BE2C (cell line): ENCODE results near the gene STRADA.
"Not testable (repeated sequence)": the region's sequence is repeated elsewhere in the genome, so short reads cannot be mapped to it uniquely, and the experiment has no call there.

Experiments
- DNase-seq: peaks from one replicate; pipeline ENCODE4 v3.0.0-alpha.2; 2020
- H3K27me3 ChIP-seq: fragments of 250-450 bp; sonication (Bioruptor Pico); 2 replicates; pipeline ENCODE4 v1.5.1; 2020; ENCODE audit warnings: mild to moderate bottlenecking
- H3K36me3 ChIP-seq: fragments of 250-450 bp; sonication (Bioruptor Pico); 2 replicates; pipeline ENCODE4 v1.5.1; 2020; ENCODE audit warnings: mild to moderate bottlenecking
- H3K4me1 ChIP-seq: fragments of 250-450 bp; sonication (Bioruptor Pico); 2 replicates; pipeline ENCODE4 v1.5.1; 2020
- H3K4me3 ChIP-seq: 2 replicates; pipeline ENCODE4 v1.5.1; 2011; ENCODE audit warnings: low read depth, low read length
- H3K9me3 ChIP-seq: fragments of 250-450 bp; sonication (Bioruptor Pico); 2 replicates; pipeline ENCODE4 v1.5.1; 2020
- TF ChIP-seq, protein P1 (sequence below): IDR thresholded peaks from 2 replicates; pipeline ENCODE4 v1.5.1; 2012; ENCODE audit warnings: mild to moderate bottlenecking, low read depth, low read length

STRADA gene

DNA sequence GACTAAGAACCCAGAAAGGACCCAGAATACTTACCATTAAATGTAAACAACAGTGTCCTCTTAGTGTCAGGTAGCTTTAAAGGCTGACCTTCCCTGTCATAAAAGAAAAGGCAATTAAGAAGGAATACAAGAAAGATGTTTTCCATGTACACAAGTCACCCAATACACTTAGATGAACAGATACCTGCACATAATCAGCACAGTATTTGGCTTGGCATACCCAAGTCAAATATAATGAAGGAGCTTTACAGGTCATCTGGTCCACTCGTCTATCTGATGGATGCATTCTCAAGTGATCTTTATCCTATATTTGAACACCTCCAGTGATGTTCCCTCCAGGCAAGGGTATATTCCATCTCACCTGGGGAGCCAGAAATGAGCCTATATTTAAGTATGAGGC, 11.1 kb upstream of the STRADA start:
- H3K4me1 ChIP-seq: no peaks in the 10 kb centered on the region
- no peak for DNase-seq
- H3K9me3 ChIP-seq: no peaks in the 10 kb centered on the region
- TF ChIP-seq, protein P1, sequence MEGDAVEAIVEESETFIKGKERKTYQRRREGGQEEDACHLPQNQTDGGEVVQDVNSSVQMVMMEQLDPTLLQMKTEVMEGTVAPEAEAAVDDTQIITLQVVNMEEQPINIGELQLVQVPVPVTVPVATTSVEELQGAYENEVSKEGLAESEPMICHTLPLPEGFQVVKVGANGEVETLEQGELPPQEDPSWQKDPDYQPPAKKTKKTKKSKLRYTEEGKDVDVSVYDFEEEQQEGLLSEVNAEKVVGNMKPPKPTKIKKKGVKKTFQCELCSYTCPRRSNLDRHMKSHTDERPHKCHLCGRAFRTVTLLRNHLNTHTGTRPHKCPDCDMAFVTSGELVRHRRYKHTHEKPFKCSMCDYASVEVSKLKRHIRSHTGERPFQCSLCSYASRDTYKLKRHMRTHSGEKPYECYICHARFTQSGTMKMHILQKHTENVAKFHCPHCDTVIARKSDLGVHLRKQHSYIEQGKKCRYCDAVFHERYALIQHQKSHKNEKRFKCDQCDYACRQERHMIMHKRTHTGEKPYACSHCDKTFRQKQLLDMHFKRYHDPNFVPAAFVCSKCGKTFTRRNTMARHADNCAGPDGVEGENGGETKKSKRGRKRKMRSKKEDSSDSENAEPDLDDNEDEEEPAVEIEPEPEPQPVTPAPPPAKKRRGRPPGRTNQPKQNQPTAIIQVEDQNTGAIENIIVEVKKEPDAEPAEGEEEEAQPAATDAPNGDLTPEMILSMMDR: no peak
- H3K4me3 ChIP-seq: no peak overlapping the region
- H3K36me3 ChIP-seq: peaks cover 73% of the 10 kb centered on the region
- no peaks in the 10 kb centered on the region for H3K27me3 ChIP-seq

DNA sequence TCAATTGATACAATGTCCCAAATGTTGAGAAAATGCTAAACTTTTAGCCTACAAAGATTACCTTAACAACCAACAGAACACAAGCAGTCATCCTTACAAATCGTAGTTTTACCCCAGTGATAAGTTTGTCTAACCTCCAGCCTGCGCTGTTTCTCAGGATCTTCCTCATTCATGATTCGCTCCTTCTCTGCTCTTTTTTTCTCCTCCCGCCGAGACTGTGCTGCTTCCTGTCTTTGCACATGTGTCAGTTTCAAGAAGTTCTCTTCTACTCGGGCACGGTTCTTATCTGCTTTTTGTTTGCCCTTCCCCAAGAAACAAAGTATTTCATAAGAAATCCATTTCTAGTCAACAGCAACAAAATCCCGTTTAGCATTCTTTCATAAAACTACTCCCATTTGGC, 10.2 kb upstream of the STRADA start:
- TF ChIP-seq, protein P1: no peak
- no peak for DNase-seq
- Histone ChIP-seq H3K4me1 (no peaks in the 10 kb centered on the region), H3K9me3 (no peaks in the 10 kb centered on the region), H3K4me3 (no peak overlapping the region), H3K36me3 (peaks cover 75% of the 10 kb centered on the region), H3K27me3 (no peaks in the 10 kb centered on the region)

DNA sequence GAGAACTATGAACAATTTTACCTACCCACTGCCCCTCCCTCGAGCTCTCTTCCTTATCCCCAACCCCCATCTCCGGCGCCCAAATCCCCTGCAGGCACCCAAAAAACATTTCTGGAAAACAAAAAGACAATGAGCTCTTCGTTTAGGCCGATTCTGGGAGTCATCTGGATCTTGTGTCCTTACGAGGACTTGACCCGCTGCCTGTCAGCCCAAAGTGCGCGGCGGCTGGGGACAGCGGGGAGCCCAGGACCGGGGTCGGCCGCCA, 524 bp downstream of the STRADA start:
- TF ChIP-seq, protein P1: no peak
- H3K4me3 ChIP-seq: peak overlapping the region; percentile 88
- no peaks in the 10 kb centered on the region for H3K4me1 ChIP-seq
- no peak for DNase-seq
- peaks cover 2% of the 10 kb centered on the region for H3K36me3 ChIP-seq
- H3K27me3 ChIP-seq: no peaks in the 10 kb centered on the region
- H3K9me3 ChIP-seq: no peaks in the 10 kb centered on the region

DNA sequence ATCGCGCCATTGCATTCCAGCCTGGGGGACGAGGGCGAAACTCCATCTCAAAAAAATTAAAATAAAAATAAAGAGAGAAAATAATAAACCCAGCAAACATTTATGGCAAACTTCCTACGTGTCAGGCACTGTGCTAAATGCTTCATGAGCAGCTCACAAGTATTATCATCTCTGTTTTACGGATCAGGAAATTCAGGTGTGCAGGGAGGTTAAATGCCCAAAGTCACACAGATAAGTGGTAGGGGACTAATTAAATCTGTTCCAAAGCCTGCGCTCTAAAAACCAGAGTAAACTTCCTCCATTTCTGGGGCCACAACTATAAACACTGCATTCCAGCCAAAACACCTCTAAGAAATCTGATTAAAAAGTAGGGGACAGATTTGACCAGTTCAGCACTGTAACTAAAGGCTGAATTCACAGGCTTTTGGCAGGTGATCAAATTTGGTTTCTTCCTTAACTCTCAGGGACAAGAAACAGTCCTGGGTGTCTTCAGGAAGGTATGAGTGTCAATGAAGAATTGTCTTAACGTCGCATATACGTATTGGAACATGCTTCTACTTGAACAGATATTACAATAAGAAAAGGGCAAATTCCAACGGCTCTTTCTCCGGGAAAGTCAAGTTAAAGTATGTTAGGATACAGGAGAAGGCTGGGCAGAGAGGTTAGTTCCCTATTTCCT, 996 bp downstream of the STRADA start:
- H3K36me3 ChIP-seq: no peaks in the 10 kb centered on the region
- H3K27me3 ChIP-seq: no peaks in the 10 kb centered on the region
- no peak for DNase-seq
- TF ChIP-seq, protein P1: no peak
- H3K4me3 ChIP-seq: peak overlapping the region; percentile 88
- H3K4me1 ChIP-seq: no peaks in the 10 kb centered on the region
- no peaks in the 10 kb centered on the region for H3K9me3 ChIP-seq

DNA sequence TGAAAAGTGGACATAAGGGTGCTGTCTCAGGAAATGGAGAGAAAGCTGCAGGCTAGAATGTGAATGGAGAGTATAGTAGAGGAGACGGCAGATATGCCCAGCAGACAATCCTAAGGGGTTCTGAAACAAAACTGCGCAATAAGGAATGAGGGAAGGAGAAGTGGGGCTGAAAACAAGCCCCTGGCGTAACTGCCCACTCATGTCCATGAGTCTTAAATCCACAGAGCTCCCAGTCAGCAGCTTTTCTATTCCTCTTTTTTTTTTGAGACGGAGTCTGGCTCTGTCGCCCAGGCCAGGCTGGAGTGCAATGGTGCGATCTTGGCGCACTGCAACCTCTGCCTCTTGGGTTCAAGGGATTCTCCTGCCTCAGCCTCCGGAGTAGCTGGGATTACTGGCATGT, 5.9 kb downstream of the STRADA start:
- no peak for DNase-seq
- Histone ChIP-seq H3K9me3 (no peaks in the 10 kb centered on the region), H3K27me3 (no peaks in the 10 kb centered on the region), H3K4me3 (no peak overlapping the region), H3K4me1 (no peaks in the 10 kb centered on the region), H3K36me3 (no peaks in the 10 kb centered on the region)
- TF ChIP-seq, protein P1: no peak

DNA sequence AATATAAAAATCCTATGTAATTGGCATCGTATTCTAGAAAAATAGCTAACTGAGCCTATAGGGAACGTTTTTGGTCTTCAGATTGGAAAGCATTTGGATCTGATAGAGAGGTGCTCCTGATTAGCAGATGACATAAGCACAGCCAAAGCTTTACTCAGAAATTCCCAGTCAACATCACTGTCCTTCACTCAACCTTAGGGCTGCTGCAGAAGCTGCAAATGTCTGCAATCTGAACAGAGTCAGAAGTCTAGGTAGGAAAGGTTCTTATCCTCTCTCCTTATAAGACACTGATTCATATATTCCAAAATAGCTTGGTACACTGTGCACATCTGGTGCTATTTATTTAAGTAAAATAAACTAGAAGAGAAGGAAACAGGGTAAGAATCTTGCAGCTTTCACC, 19.2 kb downstream of the STRADA start:
- no peak for DNase-seq
- TF ChIP-seq, protein P1: no peak
- Histone ChIP-seq H3K9me3 (no peaks in the 10 kb centered on the region), H3K4me3 (no peak overlapping the region), H3K36me3 (peaks cover 9% of the 10 kb centered on the region), H3K4me1 (peaks cover 13% of the 10 kb centered on the region), H3K27me3 (no peaks in the 10 kb centered on the region)

DNA sequence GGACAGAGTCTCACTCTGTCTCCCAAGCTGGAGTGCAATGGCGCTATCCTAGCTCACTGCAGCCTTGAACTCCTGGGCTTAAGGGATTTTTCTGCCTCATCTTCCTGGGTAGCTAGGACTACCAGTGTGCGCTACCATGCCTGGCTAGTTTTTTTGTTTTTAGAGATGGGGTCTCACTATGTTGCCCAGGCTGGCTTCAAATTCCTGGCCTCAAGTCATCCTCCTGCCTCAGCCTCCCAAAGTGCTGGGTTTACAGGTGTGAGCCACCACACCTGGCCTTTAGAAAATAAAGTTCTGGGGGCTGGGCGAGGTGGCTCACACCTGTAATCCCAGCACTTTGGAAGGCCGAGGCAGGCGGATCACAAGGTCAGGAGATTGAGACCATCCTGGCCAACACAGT, 21.4 kb downstream of the STRADA start:
- H3K27me3 ChIP-seq, H3K36me3 ChIP-seq, DNase-seq, H3K4me3 ChIP-seq, H3K9me3 ChIP-seq: not testable (repeated sequence)
- H3K4me1 ChIP-seq: peaks cover 13% of the 10 kb centered on the region
